Right kidney (tissue), 9 donors: ENCODE measurements around the gene ITGB1BP2.
A peak's percentile ranks its signal among the peaks of the same experiment; 100 is the strongest.
"Not testable (repeated sequence)": the region's sequence is repeated elsewhere in the genome, so short reads cannot be mapped to it uniquely, and the experiment has no call there.

ENCODE experiments used
- DNase-seq: peaks from one replicate; pipeline ENCODE4 v3.0.0-alpha.2; 2016
- long read RNA-seq, 8 donors: transcript quantifications; one replicate each; lab custom pipeline, GENCODE V29; 2026

Gene ITGB1BP2
- long read RNA-seq, donor 1, result 0 reads
- long read RNA-seq, donor 2, result 0 reads
- long read RNA-seq, donor 3, result 0 reads
- long read RNA-seq, donor 4, result 0 reads
- long read RNA-seq, donor 5, result 0 reads
- long read RNA-seq, donor 6, result 0 reads
- long read RNA-seq, donor 7, result 0 reads
- long read RNA-seq, donor 8, result 0 reads

DNA sequence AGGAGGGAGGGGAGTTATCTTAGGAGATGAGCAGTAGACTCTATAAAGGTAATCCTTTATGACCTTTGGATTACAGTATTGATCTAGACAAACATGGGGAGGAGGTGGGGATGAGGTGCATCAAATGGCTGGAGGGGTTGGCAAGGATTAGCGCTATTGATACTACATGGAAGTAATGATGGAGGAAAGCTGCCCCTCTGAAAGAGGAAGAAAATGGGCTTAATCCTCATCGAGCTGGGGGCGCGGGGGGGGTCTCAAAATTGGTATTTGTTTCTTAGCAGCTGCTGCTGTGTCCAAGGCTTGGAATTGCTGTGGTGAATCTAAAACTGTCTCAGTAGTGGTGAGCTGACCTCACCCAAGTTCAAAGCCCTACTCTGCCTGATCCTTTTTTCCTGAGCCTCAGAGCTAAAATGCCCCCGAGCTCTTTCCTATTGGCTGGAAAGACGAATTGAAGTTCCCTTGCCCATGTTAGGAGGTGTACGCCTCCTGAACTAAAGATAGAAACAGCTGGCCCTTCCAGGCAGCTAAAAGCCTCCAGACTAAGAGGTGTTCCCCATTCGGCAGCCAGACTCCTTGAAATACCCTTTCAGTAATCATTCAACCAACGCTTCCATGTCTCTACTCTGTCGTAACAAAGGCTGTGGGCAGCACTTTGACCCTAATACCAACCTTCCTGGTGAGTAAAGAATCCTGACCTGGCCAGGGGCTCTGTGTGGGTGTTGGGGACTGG is at the start of gene ITGB1BP2:
ITGB1BP2 (plus strand) TSS at position 556 of the 730 bp plus-strand sequence; CDS start at position 613, 57 bp downstream.
- no peak for DNase-seq

DNA sequence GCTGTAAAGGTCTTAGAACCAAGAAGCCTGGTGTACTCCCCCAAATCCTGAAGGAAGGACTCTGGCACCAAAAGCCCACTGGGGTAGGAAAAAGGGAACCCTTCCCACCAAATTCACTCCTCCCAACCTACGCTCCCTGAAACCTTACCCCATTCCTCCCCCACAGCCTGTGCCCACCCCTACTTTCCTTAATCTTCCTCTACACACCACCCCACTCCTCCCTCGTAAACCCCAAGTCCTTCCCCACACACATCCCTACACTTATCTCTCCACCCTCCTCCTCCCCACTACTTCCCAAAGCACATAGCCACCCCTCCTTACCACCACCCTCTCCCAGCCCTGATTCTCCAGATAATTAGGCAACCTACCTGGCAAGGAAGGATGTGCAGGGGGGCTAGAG is 49.3 kb upstream of the ITGB1BP2 start:
- no peak for DNase-seq

DNA sequence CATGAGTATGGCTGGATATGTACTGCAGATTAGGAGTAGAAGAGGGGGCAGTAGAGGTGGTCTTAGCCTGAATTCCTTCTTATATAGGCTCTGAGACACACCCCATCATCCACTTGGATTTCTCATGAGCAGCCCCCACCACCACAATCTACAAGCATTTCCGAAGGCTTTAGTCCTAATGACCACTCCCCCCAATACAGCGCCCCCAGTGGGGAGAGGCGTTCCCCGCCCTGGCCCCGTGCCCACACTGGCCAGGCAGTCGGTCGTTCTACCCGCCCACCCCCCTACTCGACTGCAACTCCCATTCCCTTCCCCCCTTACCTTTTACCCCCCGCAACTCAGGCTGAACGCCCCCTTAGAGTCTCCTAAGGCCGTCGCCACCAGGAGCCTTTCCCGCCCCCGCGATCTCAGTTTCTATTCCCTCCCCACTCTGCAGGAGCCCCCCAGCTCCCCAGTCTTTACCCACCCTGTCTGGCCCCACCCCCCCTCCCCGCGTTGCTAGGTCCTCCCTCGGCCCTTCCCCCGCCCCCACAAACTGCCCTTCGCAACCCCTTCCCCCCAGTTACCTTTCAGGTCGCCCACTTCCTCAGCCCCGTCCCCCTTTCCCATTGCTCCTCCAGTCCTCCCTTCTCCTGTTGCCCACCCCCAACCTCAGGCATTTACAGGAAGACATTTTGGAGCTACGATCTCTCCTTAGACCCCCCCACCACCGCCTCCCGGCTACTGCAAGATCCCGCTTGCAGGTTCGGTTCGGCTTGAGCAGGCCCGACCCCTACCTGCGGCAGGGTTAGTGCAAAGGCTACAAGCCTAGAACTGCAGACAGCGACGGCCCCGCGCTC is 48.1 kb upstream of the ITGB1BP2 start:
- DNase-seq, result no peak

DNA sequence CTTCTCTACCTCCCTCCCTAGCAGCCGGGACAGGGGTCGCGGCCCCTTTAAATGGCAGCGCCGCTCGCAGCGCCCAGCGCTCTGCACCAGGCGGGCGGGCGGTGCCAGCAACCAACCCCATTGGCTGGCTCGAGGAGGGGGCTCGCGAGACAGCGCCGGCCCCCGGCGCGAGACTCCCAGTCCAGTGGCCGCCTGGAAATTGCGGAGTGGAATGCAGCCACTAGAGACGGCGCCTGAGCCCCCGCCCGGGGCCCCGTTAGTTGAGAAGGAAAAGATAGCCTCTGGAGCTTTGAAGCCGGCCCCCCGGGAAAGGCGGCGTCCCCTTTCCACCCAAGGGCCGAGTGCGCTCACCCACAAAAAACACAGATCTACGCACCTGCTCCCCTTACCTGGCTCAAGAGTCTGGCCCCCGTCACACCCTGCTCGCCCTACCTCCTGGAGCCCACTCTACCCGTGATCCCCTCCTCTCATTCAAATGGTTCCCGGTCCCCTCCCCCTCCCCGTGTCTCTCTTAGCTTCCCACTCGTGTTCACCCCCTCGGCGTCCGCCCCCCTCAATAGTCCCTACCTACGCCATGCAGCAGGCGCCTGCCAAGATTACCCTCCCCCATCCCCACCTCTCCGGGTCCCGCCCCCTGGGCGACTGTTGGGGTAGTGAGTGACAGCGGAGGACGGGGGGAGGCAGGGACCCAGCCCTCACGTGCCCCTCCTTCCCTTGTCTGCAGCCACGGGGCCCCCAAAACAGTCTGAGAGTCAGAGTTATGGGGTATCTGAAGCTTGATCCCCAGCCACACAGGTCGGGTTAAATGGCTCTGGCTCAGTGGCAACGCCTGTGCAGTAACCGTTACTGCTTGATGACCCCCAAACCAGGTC is 47.2 kb upstream of the ITGB1BP2 start, which contains the start of gene ZMYM3:
ZMYM3 (minus strand) TSS at position 49 of the 872 bp plus-strand sequence. CDS start 885 bp downstream, outside the sequence.
- peak; percentile 77 for DNase-seq

DNA sequence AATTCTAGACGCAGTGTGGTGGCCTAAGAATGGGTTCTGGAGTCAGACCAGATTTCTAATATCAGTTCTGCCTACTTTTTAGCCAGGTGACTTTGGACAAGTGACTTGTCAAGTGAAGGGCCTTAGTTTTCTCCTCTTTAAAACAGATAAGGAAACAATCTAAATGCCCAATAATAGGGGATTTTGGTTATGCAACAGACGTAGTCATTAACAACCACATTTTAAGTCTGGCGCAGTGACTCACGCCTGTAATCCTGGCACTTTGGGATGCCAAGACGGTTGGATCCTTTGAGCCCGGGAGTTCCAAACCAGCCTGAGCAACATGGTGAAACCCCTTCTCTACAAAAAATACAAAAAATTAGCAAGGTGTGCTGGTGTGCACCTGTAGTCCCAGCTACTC is 45.5 kb upstream of the ITGB1BP2 start:
- DNase-seq, result no peak

DNA sequence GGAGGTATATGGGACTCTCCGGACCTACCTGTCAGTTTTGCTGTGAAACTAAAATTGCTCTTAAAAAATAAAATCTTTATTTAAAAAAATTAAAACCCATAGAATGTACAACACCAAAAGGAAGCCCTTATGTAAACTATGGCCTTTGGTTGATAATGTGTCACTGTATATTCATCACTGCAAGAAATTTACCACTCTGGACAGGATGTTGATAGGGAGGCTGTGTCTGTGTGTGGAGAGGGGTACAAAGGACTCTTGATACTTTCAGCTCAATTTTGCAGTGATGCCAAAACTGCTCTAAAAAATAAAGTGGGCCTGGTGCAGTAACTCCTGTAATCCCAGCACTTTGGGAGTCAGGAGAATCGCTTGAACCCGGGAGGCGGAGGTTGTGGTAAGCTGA is 44.7 kb upstream of the ITGB1BP2 start:
- DNase-seq, result no peak

DNA sequence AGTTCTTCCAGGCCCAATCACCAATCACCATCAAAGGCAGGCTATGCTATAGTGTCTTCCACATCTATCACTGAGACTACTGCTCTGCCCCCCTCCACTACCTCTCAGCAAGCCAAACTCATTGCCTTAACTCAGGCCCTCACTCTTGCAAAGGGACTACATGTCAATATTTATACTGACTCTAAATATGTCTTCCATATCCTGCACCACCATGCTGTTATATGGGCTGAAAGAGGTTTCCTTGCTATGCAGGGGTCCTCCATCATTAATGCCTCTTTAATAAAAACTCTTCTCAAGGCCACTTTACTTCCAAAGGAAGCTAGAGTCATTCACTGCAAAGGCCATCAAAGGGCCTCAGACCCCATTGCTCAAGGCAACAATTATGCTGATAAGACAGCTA is 32.9 kb upstream of the ITGB1BP2 start:
- DNase-seq, result not testable (repeated sequence)

DNA sequence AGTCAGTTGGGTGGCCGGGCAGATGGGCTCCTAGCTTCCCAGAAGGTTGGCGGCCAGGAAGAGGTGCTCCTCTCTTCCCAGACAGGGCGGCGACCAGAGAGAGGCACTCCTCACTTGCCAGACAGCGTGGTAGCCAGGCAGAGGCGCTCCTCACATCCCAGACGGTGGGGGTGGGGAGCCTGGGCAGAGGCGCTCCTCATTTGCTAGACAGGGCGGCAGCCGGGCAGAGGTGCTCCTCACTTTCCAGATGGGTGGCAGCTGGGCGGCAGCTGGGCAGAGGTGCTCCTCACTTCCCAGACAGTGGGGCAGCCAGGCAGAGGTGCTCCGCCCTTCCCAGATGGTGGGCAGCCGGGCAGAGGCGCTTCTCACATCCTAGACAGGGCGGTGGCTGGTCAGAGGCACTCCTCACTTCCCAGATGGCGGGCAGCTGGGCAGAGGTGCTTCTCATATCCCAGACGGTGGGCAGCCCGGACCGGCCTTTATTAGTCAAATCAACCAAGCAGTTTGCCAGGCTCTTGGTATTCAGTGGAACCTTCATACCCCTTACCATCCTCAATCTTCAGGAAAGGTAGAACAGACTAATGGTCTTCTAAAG is 31.7 kb upstream of the ITGB1BP2 start:
- DNase-seq, result no peak

DNA sequence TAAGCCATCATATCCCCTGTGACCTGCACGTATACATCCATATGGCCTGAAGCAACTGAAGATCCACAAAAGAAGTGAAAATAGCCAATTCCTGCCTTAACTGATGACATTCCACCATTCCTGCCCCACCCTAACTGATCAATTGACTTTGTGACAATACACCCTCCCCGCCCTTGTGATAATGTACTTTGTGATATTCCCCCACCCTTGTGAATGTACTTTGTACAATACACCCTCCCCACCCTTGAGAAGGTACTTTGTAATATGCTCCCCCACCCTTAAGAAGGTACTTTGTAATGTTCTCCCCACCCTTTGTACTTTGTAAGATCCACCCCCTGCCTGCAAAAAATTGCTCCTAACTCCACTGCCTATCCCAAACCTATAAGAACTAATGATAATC is 29.2 kb upstream of the ITGB1BP2 start:
- DNase-seq, result not testable (repeated sequence)

DNA sequence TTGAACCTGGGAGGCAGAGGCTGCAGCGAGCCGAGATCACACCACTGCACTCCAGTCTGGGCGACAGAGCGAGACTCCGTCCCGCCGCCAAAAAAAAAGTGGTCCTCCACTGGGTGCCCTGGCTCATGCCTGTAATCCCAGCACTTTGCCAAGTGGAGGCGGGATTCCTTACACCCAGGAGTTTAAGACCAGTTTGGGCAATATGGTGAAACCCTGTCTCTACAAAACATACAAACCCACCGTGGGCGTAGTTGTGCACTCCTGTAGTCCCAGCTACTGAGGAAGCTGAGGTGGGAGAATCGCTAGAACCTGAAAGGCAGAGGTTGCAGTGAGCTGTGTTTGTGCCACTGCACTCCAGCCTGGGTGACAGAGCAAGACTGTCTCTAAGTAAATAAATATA is 20.2 kb upstream of the ITGB1BP2 start:
- DNase-seq, result not testable (repeated sequence)

DNA sequence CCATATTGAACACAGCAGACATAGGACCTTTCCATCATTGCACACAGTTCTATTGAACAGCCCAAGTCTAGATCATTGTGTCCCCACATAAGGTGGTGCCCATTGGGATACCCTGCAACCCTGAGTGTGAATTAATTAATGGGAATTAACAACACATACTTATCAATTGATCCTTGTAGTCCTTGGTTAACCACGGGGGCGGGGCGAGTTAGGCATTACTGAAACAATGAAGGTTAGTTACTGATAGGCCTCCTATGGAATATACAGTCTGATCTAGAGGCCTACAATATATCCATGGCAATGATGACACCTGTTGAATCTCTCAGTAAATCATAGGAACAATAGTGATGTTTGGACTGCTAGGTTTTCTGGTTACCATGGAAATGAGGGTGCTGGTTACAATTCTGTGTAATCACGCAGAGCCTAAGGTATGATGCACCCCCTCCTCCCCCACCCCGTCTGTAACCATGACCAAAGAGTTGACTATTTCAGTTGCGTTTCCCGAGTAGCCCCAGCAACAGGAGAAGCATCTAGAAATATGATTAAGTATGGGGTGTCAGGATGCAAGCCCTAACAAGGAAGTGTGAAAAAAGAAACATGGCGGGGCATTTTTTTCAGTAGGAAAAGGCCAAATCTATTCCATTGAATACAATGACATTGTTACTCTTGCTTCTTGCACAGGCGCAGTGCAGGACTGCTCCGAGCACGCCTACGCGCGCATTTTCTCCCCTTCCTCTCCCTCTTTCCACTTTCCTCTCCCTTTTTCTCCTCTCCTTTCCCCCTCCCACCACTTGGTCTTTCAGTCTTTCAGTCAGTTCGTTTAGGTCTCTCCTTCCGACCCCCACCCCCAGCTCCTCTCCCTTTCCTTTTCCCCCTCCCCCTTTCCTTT is 18.8 kb upstream of the ITGB1BP2 start:
- DNase-seq, result peak; percentile 63

DNA sequence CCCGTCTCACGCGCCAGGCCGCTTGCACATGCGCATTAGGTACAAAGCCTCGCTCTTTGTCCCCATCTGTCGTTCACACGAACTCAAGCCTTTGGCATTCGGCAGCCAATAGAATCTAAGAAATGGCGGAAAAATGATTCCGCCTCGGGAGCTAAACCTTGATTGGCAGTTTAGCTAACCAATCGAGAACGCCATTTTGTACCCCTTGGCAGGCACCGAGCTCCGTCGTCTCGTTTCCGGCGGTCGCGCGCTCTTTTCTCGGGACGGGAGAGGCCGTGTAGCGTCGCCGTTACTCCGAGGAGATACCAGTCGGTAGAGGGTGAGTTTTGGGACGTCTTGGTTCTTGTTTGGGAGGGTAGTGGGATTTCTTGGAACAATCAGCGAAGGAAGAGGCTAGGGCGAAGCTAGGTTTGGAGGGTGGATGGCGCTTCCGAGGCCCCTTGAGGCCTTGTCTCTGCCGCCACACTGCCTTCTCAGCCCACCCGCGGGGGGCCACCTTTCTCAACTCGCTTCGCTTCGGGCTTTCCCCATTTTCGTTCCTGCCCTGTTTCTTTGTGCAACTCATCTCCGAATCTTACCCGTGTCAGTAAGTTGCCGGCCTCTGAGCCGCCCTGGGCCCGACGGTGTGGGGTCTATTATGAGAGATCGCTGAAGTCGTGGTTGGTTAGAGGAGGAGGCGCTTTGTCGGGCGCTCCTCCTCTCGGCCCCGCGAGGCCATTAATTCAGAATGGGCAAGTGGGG is 18.0 kb upstream of the ITGB1BP2 start, which contains the start of gene NONO:
NONO (plus strand) TSS at position 233 of the 741 bp plus-strand sequence. CDS start 7,003 bp downstream, outside the sequence.
- DNase-seq, result peak; percentile 91

DNA sequence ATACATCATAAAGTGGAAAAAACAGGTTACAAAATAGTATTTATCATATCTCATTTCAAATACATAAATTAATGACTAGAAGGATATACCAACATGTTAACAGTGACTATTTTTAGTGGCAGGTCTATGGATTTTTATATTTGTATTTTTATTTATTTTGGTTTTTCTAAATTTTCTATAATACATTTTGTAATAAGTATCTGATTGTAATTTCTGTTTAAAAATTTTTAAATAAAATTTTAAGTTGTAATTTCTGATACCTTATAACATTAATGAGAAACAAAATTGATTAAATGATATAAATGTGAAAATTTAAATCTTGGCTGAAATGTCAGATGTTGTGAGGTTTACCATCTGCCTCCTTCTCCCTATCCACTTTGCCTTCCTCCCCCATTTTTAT is 15.6 kb upstream of the ITGB1BP2 start:
- DNase-seq, result no peak

DNA sequence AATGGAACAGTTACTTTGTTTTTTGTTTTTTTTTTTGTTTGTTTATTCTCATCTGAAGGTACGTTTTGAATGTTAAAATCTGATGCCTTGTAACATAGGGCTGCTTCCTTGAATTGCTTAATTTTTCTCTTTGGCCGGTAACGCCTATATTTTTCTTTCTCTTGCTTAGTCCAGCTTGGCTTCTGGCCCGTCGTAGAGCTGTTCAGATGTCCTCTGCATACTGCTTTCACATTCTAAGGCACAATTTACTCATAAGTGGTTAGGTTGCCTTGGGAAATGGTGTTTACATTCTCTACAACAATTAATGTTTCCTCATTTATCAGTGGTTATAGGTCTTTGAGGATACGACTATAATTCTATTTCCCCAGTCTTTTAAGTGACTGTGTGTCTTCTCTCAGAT is 10.2 kb upstream of the ITGB1BP2 start:
- DNase-seq, result no peak

DNA sequence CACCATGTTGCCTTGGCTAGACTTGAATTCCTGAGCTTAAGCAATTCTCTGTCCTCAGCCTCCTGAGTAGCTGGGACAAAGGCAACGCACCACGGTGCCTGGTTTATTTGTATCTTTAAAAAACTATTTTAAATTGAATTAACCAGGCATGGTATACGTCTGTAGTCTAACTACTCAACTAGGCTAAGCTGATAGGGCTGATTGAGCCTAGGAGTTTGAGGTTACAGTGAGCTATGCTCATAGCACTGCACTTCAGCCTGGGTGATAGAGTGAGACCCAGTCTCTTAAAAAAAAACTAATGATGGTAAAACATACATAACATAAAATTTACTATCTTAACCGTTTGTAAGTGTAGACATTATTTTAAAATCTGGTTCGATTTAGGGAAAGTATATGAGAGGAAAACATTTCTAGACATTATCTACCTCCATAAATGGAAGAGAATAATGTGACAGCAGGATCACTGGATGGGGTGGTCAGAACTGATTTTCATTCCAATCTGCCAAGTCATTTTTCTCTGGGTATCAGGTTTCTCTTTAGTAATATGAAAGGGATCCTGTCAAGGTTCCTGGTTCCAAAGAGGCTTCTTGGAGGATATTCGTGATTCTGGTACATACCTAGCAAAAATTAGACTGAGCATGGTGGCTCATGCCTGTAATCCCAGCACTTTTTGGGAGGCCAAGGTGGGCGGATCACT is 8.7 kb upstream of the ITGB1BP2 start:
- DNase-seq, result no peak

DNA sequence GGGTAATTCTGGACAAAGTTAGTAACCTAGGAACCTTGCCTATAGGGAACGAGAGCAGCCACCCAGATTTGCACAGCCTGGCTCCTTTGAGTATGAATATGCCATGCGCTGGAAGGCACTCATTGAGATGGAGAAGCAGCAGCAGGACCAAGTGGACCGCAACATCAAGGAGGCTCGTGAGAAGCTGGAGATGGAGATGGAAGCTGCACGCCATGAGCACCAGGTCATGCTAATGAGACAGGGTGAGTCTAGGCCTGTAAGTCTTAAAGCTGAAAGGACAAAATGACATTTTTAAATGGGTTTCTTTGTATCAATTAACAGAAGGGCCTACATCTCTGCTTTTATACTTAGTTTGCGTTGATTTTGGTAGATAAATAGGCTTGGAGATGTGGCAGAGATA is 4.7 kb upstream of the ITGB1BP2 start:
- DNase-seq, result no peak

DNA sequence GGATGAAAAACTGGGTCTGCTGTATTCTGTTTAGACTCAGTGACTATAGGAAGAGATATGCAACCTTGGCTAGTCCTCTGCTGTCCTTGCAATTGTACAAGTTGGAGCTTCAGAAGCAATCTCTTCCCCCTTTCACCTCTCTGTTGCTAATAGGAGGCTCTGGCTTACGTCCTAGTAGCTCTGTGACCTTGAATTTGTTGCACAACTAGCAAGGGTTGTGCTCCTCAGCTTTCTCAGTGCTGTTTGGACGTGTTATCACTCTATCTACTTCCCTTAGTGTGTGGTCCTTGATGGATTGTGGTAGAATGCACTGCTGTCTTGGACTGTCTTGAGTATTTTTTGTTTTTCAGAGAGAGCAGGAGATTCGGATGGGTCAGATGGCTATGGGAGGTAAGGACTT is 3.4 kb upstream of the ITGB1BP2 start:
- DNase-seq, result no peak

DNA sequence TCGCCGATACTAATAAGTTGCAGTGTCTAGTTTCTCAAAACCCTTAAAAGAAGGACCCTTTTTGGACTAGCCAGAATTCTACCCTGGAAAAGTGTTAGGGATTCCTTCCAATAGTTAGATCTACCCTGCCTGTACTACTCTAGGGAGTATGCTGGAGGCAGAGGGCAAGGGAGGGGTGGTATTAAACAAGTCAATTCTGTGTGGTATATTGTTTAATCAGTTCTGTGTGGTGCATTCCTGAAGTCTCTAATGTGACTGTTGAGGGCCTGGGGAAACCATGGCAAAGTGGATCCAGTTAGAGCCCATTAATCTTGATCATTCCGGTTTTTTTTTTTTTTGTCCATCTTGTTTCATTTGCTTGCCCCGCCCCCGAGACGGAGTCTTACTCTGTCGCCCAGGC is 1.5 kb upstream of the ITGB1BP2 start:
- DNase-seq, result not testable (repeated sequence)

DNA sequence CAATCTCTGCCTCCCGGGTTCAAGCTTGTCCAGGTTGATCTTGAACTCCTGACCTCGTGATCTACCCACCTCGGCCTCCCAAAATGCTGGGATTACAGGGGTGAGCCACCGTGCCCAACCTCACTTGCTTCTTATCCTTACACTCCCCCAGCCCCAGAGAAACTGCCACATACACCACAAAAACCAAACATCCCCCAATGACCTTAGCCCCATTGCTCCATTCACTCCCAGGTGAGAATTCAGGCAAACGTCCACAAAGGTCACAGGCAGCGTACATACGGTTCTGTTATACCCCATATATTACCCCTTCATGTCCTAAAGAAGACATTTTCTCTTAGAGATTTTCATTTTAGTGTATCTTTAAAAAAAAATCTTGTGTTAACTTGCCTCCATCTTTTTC is 1.1 kb upstream of the ITGB1BP2 start:
- DNase-seq, result not testable (repeated sequence)
